SK-N-SH (cell line): ENCODE data around the gene DRAP1. TPM values are rescaled to one million over a fixed set of nuclear protein-coding genes. Genes with fewer than 3 reads are reported as not detected.

Experiments used
- CTCF ChIA-PET: fragments of 300-600, 350-600 bp; formaldehyde crosslinking; extraction: SDS; loops from one replicate; lab custom pipeline; 2021; lab: Yijun Ruan, JAX
- POLR2A ChIA-PET: fragments of 350-600 bp; sonication (Branson Sonifier 250); formaldehyde crosslinking; extraction: SDS; loops from one replicate; lab custom pipeline; 2020; ENCODE audit warnings: antibody characterized with exemption, inconsistent platforms; lab: Yijun Ruan, JAX
- DNase-seq: peaks from one replicate; pipeline ENCODE4 v3.0.0; 2012
- H2AFZ ChIP-seq: fragments of 200-600 bp; sonication (generic); 2 replicates; pipeline ENCODE4 v1.8.1; 2016; ENCODE audit warnings: antibody characterized with exemption, mild to moderate bottlenecking, low read depth
- H3F3A ChIP-seq: fragments of 200-600 bp; sonication (generic); replicated peaks from 2 replicates; pipeline ENCODE3; 2016; ENCODE audit warnings: antibody characterized with exemption, mild to moderate bottlenecking; ENCODE audit not compliant: insufficient read depth
- H3K27ac ChIP-seq, 2 experiments: fragments of 200-500 bp in 1 of 2; fragments of 200-600 bp in 1 of 2; sonication (Bioruptor generic) in 1 of 2; sonication (generic), shearing (Covaris generic) in 1 of 2; 2 replicates each; pipeline versions ENCODE4 v1.5.1 to v1.6.1; 2014 to 2016; ENCODE audit warnings: low read depth in 2 of 2, inconsistent platforms in 1 of 2, low read length in 1 of 2, mild to moderate bottlenecking in 1 of 2, mixed read lengths in 1 of 2
- H3K27me3 ChIP-seq: fragments of 200-600 bp; sonication (generic), shearing (Covaris generic); 2 replicates; pipeline ENCODE4 v1.6.1; 2016; ENCODE audit warnings: mixed run types; ENCODE audit not compliant: insufficient read depth
- H3K36me3 ChIP-seq, 2 experiments: fragments of 200-500 bp in 1 of 2; fragments of 200-600 bp in 1 of 2; sonication (Bioruptor generic) in 1 of 2; sonication (generic) in 1 of 2; replicated peaks in 1 of 2; 2 replicates each; pipeline versions ENCODE3 to v1.5.1; 2014 to 2016; ENCODE audit warnings: low read length in 1 of 2, mild to moderate bottlenecking in 1 of 2; ENCODE audit not compliant: insufficient read depth in 2 of 2, control insufficient read depth in 1 of 2
- H3K4me1 ChIP-seq, 2 experiments: fragments of 200-500 bp in 1 of 2; fragments of 200-600 bp in 1 of 2; sonication (Bioruptor generic) in 1 of 2; sonication (generic), shearing (Covaris generic) in 1 of 2; 2 replicates each; pipeline versions ENCODE4 v1.5.1 to v1.6.1; 2014 to 2016; ENCODE audit warnings: low read depth in 1 of 2, low read length in 1 of 2, mixed run types in 1 of 2; ENCODE audit not compliant: insufficient read depth in 2 of 2, control insufficient read depth in 1 of 2
- H3K4me2 ChIP-seq: fragments of 200-600 bp; sonication (generic), shearing (Covaris generic); 2 replicates; pipeline ENCODE4 v1.6.1; 2017; ENCODE audit warnings: mixed run types
- H3K4me3 ChIP-seq, 2 experiments: fragments of 200-500 bp in 1 of 2; fragments of 200-600 bp in 1 of 2; sonication (Bioruptor generic) in 1 of 2; sonication (generic), shearing (Covaris generic) in 1 of 2; 2 replicates each; pipeline versions ENCODE4 v1.5.1 to v1.8.1; 2014 to 2016; ENCODE audit warnings: low read depth in 2 of 2, inconsistent platforms in 1 of 2, low read length in 1 of 2, mild to moderate bottlenecking in 1 of 2, mixed read lengths in 1 of 2, moderate library complexity in 1 of 2
- H3K79me2 ChIP-seq: fragments of 200-600 bp; sonication (generic); 2 replicates; pipeline ENCODE4 v1.8.1; 2017; ENCODE audit warnings: mild to moderate bottlenecking; ENCODE audit not compliant: insufficient read depth
- H3K9ac ChIP-seq: fragments of 200-600 bp; sonication (generic); 2 replicates; pipeline ENCODE4 v1.6.1; 2017; ENCODE audit warnings: mixed run types
- H3K9me2 ChIP-seq: fragments of 200-600 bp; sonication (generic); 2 replicates; pipeline ENCODE4 v1.6.1; 2017; ENCODE audit warnings: mixed run types
- H3K9me3 ChIP-seq: fragments of 200-600 bp; sonication (generic); 2 replicates; pipeline ENCODE4 v1.6.1; 2017; ENCODE audit warnings: mixed run types, mild to moderate bottlenecking, moderate library complexity
- H4K20me1 ChIP-seq: fragments of 200-600 bp; sonication (generic); 2 replicates; pipeline ENCODE4 v1.6.1; 2017; ENCODE audit warnings: mild to moderate bottlenecking, mixed run types; ENCODE audit not compliant: insufficient read depth
- CHD2 ChIP-seq: fragments of 150-350 bp; IDR thresholded peaks from 2 replicates; pipeline ENCODE4 v1.6.1; 2018; ENCODE audit warnings: low read length; ENCODE audit not compliant: partially characterized antibody
- ELF1 ChIP-seq: IDR thresholded peaks from 2 replicates; pipeline ENCODE4 v1.4.0; 2012
- EP300 ChIP-seq, 2 experiments: IDR thresholded peaks; 2 replicates each; pipeline versions ENCODE4 v1.4.0 to v1.6.1; 2012; ENCODE audit warnings: borderline replicate concordance in 1 of 2, low read depth in 1 of 2, low read length in 1 of 2
- FOXM1 ChIP-seq: IDR thresholded peaks from 2 replicates; pipeline ENCODE4 v1.4.0; 2012; ENCODE audit warnings: low read depth, mild to moderate bottlenecking
- GATA2 ChIP-seq: sonication (generic); formaldehyde crosslinking; IDR thresholded peaks from 2 replicates; pipeline ENCODE4 v1.5.0; 2020; ENCODE audit warnings: mild to moderate bottlenecking, missing genetic modification reagents
- IRF3 ChIP-seq: fragments of 150-350 bp; IDR thresholded peaks from 2 replicates; pipeline ENCODE4 v1.6.1; 2016; ENCODE audit warnings: mild to moderate bottlenecking, low read depth, low read length
- JUND ChIP-seq: IDR thresholded peaks from 2 replicates; pipeline ENCODE4 v1.4.0; 2012
- MAX ChIP-seq: IDR thresholded peaks from 2 replicates; pipeline ENCODE4 v1.4.0; 2012; ENCODE audit warnings: low read depth
- MXI1 ChIP-seq: IDR thresholded peaks from 2 replicates; pipeline ENCODE4 v1.6.1; 2012; ENCODE audit warnings: mild to moderate bottlenecking, low read depth, low read length, improper control_type of control experiment
- PBX3 ChIP-seq: IDR thresholded peaks from 2 replicates; pipeline ENCODE4; 2012
- POLR2AphosphoS5 ChIP-seq: IDR thresholded peaks from 2 replicates; pipeline ENCODE4 v1.6.1; 2012; ENCODE audit warnings: low read depth, low read length
- RAD21 ChIP-seq: IDR thresholded peaks from 2 replicates; pipeline ENCODE4 v1.6.1; 2012; ENCODE audit warnings: mild to moderate bottlenecking, low read length
- RCOR1 ChIP-seq: fragments of 150-350 bp; IDR thresholded peaks from 2 replicates; pipeline ENCODE4 v1.6.1; 2017; ENCODE audit warnings: antibody characterized with exemption, low read length
- RFX5 ChIP-seq: IDR thresholded peaks from 2 replicates; pipeline ENCODE4 v1.6.1; 2012; ENCODE audit warnings: mild to moderate bottlenecking, improper control_type of control experiment, low read length
- TAF1 ChIP-seq: IDR thresholded peaks from 2 replicates; pipeline ENCODE4 v1.6.1; 2012; ENCODE audit warnings: low read depth, mild to moderate bottlenecking, low read length, moderate library complexity, borderline replicate concordance
- TEAD4 ChIP-seq: IDR thresholded peaks from 2 replicates; pipeline ENCODE4 v1.4.0; 2012; ENCODE audit warnings: mild to moderate bottlenecking, borderline replicate concordance; ENCODE audit not compliant: insufficient read depth
- ZBTB33 ChIP-seq: IDR thresholded peaks from 2 replicates; pipeline ENCODE4 v1.4.0; 2012; ENCODE audit warnings: low read depth, borderline replicate concordance
- WGBS: methylation state at CpG from one replicate; pipeline ENCODE4 v1.1.6; 2017; ENCODE audit warnings: low lambda C conversion rate; 5-methylcytosine and 5-hydroxymethylcytosine counted together
- polyA plus RNA-seq, 3 experiments: library from polyadenylated mRNA; depleted of rRNA; stranded (reverse); fragments of >200 nt; gene quantifications; 2 replicates each; pipeline ENCODE4 v1.2.3, GENCODE V29; 2012

Gene DRAP1
- polyA plus RNA-seq, 1 of the 3 experiments (the other 2 are of a cell fraction), result 464 TPM

- TF ChIP-seq ZBTB33, result no peak; the same call in 1 of the 2 replicates
- no peak for TF ChIP-seq IRF3
- TF ChIP-seq RAD21, result peak; percentile 24
- no peak for TF ChIP-seq GATA2 (CRISPR knock-in tag)
- TF ChIP-seq RCOR1, result no peak
- TF ChIP-seq MXI1, result peak; percentile 70
- TF ChIP-seq PBX3, result no peak
- TF ChIP-seq, all 33 proteins: peak for 12
Observed at GRCh38 chr11:65888163-65888814, 30.9 kb upstream of the DRAP1 start, which contains the start of gene FIBP (continued).

- no peak within 1 kb of the TSS for H2AFZ ChIP-seq
- TF ChIP-seq RCOR1, result peak; percentile 18; the same call in 1 of the 2 replicates
- peak; percentile 82 for TF ChIP-seq POLR2AphosphoS5
- peak; percentile 75 for TF ChIP-seq TAF1
- peak; percentile 97; the same call in 1 of the 2 replicates for TF ChIP-seq MAX
- TF ChIP-seq JUND, result peak; percentile 5; the same call in 1 of the 2 replicates
- TF ChIP-seq FOXM1, result 0 out of 2 replicates have a peak, but pooled peaks have one; percentile 40
- TF ChIP-seq GATA2 (CRISPR knock-in tag), result no peak
- TF ChIP-seq PBX3, result peak; percentile 21; the same call in 1 of the 2 replicates
- peak; percentile 91 for TF ChIP-seq MXI1
- TF ChIP-seq ELF1, result no peak
- 0 out of 2 replicates have a peak, but pooled peaks have one; percentile 12 for TF ChIP-seq TEAD4
- no peak for TF ChIP-seq RFX5
- no peak for TF ChIP-seq EP300 (IDR thresholded peaks at IDR 0.05; ENCODE audit: borderline replicate concordance in 1 of 2, low read depth in 1 of 2, low read length in 1 of 2)
- TF ChIP-seq CHD2, result peak; percentile 12
Observed at GRCh38 chr11:65890324-65891218, 28.7 kb upstream of the DRAP1 start, which contains the start of gene CCDC85B. CCDC85B (plus strand) TSS chr11:65890673; CDS start chr11:65890784, 111 bp downstream.

More at GRCh38 chr11:65890324-65891218, 28.7 kb upstream of the DRAP1 start, which contains the start of gene CCDC85B:
- ChIA-PET POLR2A (interaction anchor here (0.5 to 3.8 kb wide), 14 partner anchors 9 to 275 kb away, joined by 3 to 46 read pairs (median 4); partner anchors contain the start of genes CFL1, CTSW, MUS81 and PCNX3), CTCF (interaction anchor here (0.6 to 15.2 kb wide), 24 partner anchors 7 to 445 kb away, joined by 3 to 374 read pairs (median 5); partner anchors contain the start of genes C11orf68, CFL1, EFEMP2 and FOSL1)
- H3K4me3 ChIP-seq, result peak within 1 kb of the TSS; percentile 65 to 70
- H3K4me2 ChIP-seq, result peak within 1 kb of the TSS; percentile 98
- peaks cover 68% of the 10 kb centered on the region for H3K79me2 ChIP-seq
- peak within 1 kb of the TSS; percentile 76 for H3K9ac ChIP-seq
- peak within 1 kb of the TSS; percentile 94 to 99 for H3K27ac ChIP-seq
- 6% methylated on average over 12 of the region's 94 CpGs for WGBS
- H3K9me2 ChIP-seq, result no peaks in the 10 kb centered on the region
- no peaks in the 10 kb centered on the region for H3K9me3 ChIP-seq
- peaks cover 84% of the 10 kb centered on the region for H3F3A ChIP-seq
- peaks cover 51 to 53% of the 10 kb centered on the region in 2 experiments for H3K4me1 ChIP-seq
- H3K36me3 ChIP-seq, result peaks cover 13 to 37% of the 10 kb centered on the region in 2 experiments
- H3K27me3 ChIP-seq, result no peaks in the 10 kb centered on the region
- DNase-seq, result peak; percentile 97
- H4K20me1 ChIP-seq, result peaks cover 48% of the 10 kb centered on the region
